Glomerular visceral epithelial cell (primary cell): Measurements from ENCODE around the gene EOGT.

Experiments used
- DNase-seq: peaks from one replicate; pipeline ENCODE4 v3.0.0-alpha.2; 2016; ENCODE audit errors: extremely low spot score

EOGT gene

GRCh38 chr3:69013253-69014021 is at the start of gene EOGT:
Gene EOGT, minus strand, starts transcription at chr3:69013684. Its CDS starts 3,838 bp downstream, at chr3:69009846.
- DNase-seq = peak; percentile 87

GRCh38 chr3:69059688-69060087 is 46.2 kb upstream of the EOGT start:
- no peak for DNase-seq

- DNase-seq = no peak
Measured at GRCh38 chr3:69058947-69059224, 45.4 kb upstream of the EOGT start.

- no peak for DNase-seq
Measured at GRCh38 chr3:69058180-69058946, 44.9 kb upstream of the EOGT start.

- DNase-seq = no peak
Measured at GRCh38 chr3:69052472-69052898, 39.0 kb upstream of the EOGT start.

GRCh38 chr3:69051756-69052471 is 38.4 kb upstream of the EOGT start, which contains the start of gene TMF1:
Gene TMF1, minus strand, starts transcription at chr3:69052333. Its CDS starts 247 bp downstream, at chr3:69052086.
- DNase-seq = peak; percentile 97

GRCh38 chr3:69048990-69049389 is 35.5 kb upstream of the EOGT start:
- no peak for DNase-seq

GRCh38 chr3:69044608-69045007 is 31.1 kb upstream of the EOGT start:
- no peak for DNase-seq

GRCh38 chr3:69033470-69033869 is 20.0 kb upstream of the EOGT start:
- no peak for DNase-seq

GRCh38 chr3:69032737-69033136 is 19.3 kb upstream of the EOGT start:
- DNase-seq = no peak

GRCh38 chr3:69032142-69032541 is 18.7 kb upstream of the EOGT start:
- no peak for DNase-seq

GRCh38 chr3:69031635-69032034 is 18.2 kb upstream of the EOGT start:
- no peak for DNase-seq

GRCh38 chr3:69020857-69021256 is 7.4 kb upstream of the EOGT start:
- DNase-seq = no peak

- no peak for DNase-seq
Measured at GRCh38 chr3:69020424-69020823, 6.9 kb upstream of the EOGT start.

- DNase-seq = peak; percentile 16
Measured at GRCh38 chr3:69016901-69017300, 3.4 kb upstream of the EOGT start.

- no peak for DNase-seq
Measured at GRCh38 chr3:69016102-69016501, 2.6 kb upstream of the EOGT start.

GRCh38 chr3:69014022-69014580 is 617 bp upstream of the EOGT start:
- no peak for DNase-seq

GRCh38 chr3:69012800-69013252 is 658 bp downstream of the EOGT start:
- peak; percentile 48 for DNase-seq

GRCh38 chr3:69012100-69012799 is 1.2 kb downstream of the EOGT start:
- DNase-seq = no peak

GRCh38 chr3:69011096-69011730 is 2.3 kb downstream of the EOGT start:
- DNase-seq = no peak
